Central memory CD8-positive, alpha-beta T cell (primary cell): ENCODE results near the gene NCF2.

Experiments
- ATAC-seq: fragments of 150-1000 bp; cut with Tn5 transposase; replicated peaks from 2 replicates; pipeline ENCODE4 v1.10.0; 2022; ENCODE audit warnings: mild to moderate bottlenecking, moderate FRiP score, moderate number of reproducible peaks; ENCODE audit not compliant: poor library complexity, severe bottlenecking; ENCODE audit errors: extremely low read depth
- DNase-seq, 2 donors: peaks; one replicate each; pipeline ENCODE4 v3.0.0; 2021; ENCODE audit warnings: low spot score in 2 of 2
- H3K27ac Mint-ChIP-seq: one replicate; pipeline ENCODE4 v1.8.0; 2022; ENCODE audit warnings: low read depth, mild to moderate bottlenecking, moderate library complexity, mixed read lengths
- H3K27me3 Mint-ChIP-seq: one replicate; pipeline ENCODE4 v1.8.0; 2022; ENCODE audit warnings: mixed read lengths
- H3K36me3 Mint-ChIP-seq: one replicate; pipeline ENCODE4 v1.8.0; 2022; ENCODE audit warnings: mild to moderate bottlenecking, moderate library complexity, mixed read lengths; ENCODE audit not compliant: insufficient read depth
- H3K4me1 Mint-ChIP-seq: one replicate; pipeline ENCODE4 v1.8.0; 2022; ENCODE audit warnings: mixed read lengths
- H3K4me3 Mint-ChIP-seq: one replicate; pipeline ENCODE4 v1.8.0; 2022; ENCODE audit warnings: mild to moderate bottlenecking, moderate library complexity, mixed read lengths
- H3K9me3 Mint-ChIP-seq: one replicate; pipeline ENCODE4 v1.8.0; 2022; ENCODE audit warnings: mixed read lengths

Gene NCF2

GRCh38 chr1:183522104-183522503, 68.2 kb downstream of the NCF2 start:
- Mint-ChIP-seq H3K27me3 (no peaks in the 10 kb centered on the region), H3K4me3 (no peak overlapping the region), H3K36me3 (peaks cover 34% of the 10 kb centered on the region), H3K4me1 (peaks cover 8% of the 10 kb centered on the region), H3K9me3 (no peaks in the 10 kb centered on the region), H3K27ac (no peak overlapping the region)
- ATAC-seq (no peak), DNase-seq (no peak)

GRCh38 chr1:183520379-183520778, 69.9 kb downstream of the NCF2 start:
- peaks cover 41% of the 10 kb centered on the region for H3K36me3 Mint-ChIP-seq
- DNase-seq, result no peak
- no peak overlapping the region for H3K4me3 Mint-ChIP-seq
- no peak for ATAC-seq
- H3K9me3 Mint-ChIP-seq, result no peaks in the 10 kb centered on the region
- no peaks in the 10 kb centered on the region for H3K27me3 Mint-ChIP-seq
- peaks cover 8% of the 10 kb centered on the region for H3K4me1 Mint-ChIP-seq
- H3K27ac Mint-ChIP-seq, result peak overlapping the region; percentile 14

GRCh38 chr1:183517401-183517800, 72.9 kb downstream of the NCF2 start:
- ATAC-seq (no peak), DNase-seq (no peak)
- Mint-ChIP-seq H3K4me3 (no peak overlapping the region), H3K4me1 (peaks cover 9% of the 10 kb centered on the region), H3K36me3 (peaks cover 40% of the 10 kb centered on the region), H3K9me3 (no peaks in the 10 kb centered on the region), H3K27ac (no peak overlapping the region), H3K27me3 (no peaks in the 10 kb centered on the region)

DNA sequence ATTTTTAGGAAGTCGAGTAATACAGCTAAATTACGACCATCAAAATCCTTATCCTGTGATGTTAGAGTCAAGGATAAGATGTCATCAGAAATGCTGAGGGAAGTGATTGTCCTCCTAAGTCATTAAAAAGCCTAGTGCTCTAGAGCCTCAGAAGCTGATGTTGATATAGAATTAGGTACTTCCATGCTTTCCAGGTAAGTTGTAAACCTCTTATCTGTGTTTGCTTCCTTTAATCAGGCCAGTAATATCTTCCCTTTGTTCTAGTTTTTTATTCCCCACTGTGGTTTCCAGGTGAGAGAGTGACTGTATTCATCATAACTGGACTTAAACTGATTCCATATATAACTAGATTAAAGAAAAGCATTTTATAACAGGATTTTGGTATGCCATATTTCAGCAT, 73.5 kb downstream of the NCF2 start:
- Mint-ChIP-seq H3K4me1 (peaks cover 11% of the 10 kb centered on the region), H3K27me3 (no peaks in the 10 kb centered on the region), H3K4me3 (no peak overlapping the region), H3K27ac (no peak overlapping the region), H3K36me3 (peaks cover 37% of the 10 kb centered on the region), H3K9me3 (no peaks in the 10 kb centered on the region)
- DNase-seq, result no peak
- no peak for ATAC-seq

GRCh38 chr1:183515002-183515689, 75.1 kb downstream of the NCF2 start:
- peaks cover 16% of the 10 kb centered on the region for H3K4me1 Mint-ChIP-seq
- H3K9me3 Mint-ChIP-seq, result no peaks in the 10 kb centered on the region
- H3K4me3 Mint-ChIP-seq, result no peak overlapping the region
- peaks cover 26% of the 10 kb centered on the region for H3K36me3 Mint-ChIP-seq
- no peak for DNase-seq
- H3K27ac Mint-ChIP-seq, result peak overlapping the region; percentile 80
- H3K27me3 Mint-ChIP-seq, result no peaks in the 10 kb centered on the region
- ATAC-seq, result no peak

GRCh38 chr1:183514235-183514634, 76.0 kb downstream of the NCF2 start:
- no peaks in the 10 kb centered on the region for H3K9me3 Mint-ChIP-seq
- peaks cover 26% of the 10 kb centered on the region for H3K36me3 Mint-ChIP-seq
- H3K27me3 Mint-ChIP-seq, result no peaks in the 10 kb centered on the region
- H3K27ac Mint-ChIP-seq, result no peak overlapping the region
- H3K4me3 Mint-ChIP-seq, result no peak overlapping the region
- peaks cover 16% of the 10 kb centered on the region for H3K4me1 Mint-ChIP-seq
- ATAC-seq, result no peak
- no peak for DNase-seq

GRCh38 chr1:183512450-183512849, 77.8 kb downstream of the NCF2 start:
- H3K27ac Mint-ChIP-seq, result peak overlapping the region; percentile 70
- no peak overlapping the region for H3K4me3 Mint-ChIP-seq
- no peaks in the 10 kb centered on the region for H3K27me3 Mint-ChIP-seq
- ATAC-seq (no peak), DNase-seq (no peak)
- H3K36me3 Mint-ChIP-seq, result peaks cover 20% of the 10 kb centered on the region
- H3K4me1 Mint-ChIP-seq, result peaks cover 16% of the 10 kb centered on the region
- H3K9me3 Mint-ChIP-seq, result no peaks in the 10 kb centered on the region

GRCh38 chr1:183508694-183509093, 81.6 kb downstream of the NCF2 start:
- H3K27ac Mint-ChIP-seq, result no peak overlapping the region
- H3K4me3 Mint-ChIP-seq, result no peak overlapping the region
- H3K9me3 Mint-ChIP-seq, result no peaks in the 10 kb centered on the region
- peaks cover 2% of the 10 kb centered on the region for H3K36me3 Mint-ChIP-seq
- H3K27me3 Mint-ChIP-seq, result no peaks in the 10 kb centered on the region
- H3K4me1 Mint-ChIP-seq, result peaks cover 19% of the 10 kb centered on the region
- ATAC-seq, result no peak
- no peak for DNase-seq

DNA sequence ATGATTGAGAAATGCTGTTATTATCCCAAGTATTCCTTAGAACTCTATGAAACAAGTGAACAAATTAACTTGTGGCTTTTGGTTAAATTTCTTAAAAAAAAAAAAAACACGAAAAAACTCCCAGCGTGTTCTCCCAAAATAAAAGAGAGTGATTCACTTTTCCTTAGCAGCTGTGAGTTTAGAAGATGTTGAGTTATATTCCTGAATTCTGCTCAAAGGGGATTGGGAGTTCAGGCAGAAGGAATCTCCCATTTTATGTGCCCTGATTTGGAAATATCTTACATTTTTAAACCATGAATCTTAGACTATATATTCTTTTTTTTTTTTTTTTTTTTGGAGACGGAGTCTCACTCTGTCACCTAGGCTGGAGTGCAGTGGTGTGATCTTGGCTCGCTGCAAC, 83.7 kb downstream of the NCF2 start:
- Mint-ChIP-seq H3K27ac (no peak overlapping the region), H3K36me3 (no peaks in the 10 kb centered on the region), H3K4me3 (no peak overlapping the region), H3K4me1 (peaks cover 11% of the 10 kb centered on the region), H3K27me3 (no peaks in the 10 kb centered on the region), H3K9me3 (no peaks in the 10 kb centered on the region)
- no peak for DNase-seq
- no peak for ATAC-seq
